Measurements from ENCODE around the gene FAM227A. TPM values are rescaled to one million over a fixed set of nuclear protein-coding genes. Genes with fewer than 3 reads are reported as not detected.

Gene FAM227A
- total and polyA plus RNA-seq, 2 donors (not counting 3 experiments of a cell fraction or from before 2014, with no cell fraction given) = 0.58 to 1.9 TPM

DNA sequence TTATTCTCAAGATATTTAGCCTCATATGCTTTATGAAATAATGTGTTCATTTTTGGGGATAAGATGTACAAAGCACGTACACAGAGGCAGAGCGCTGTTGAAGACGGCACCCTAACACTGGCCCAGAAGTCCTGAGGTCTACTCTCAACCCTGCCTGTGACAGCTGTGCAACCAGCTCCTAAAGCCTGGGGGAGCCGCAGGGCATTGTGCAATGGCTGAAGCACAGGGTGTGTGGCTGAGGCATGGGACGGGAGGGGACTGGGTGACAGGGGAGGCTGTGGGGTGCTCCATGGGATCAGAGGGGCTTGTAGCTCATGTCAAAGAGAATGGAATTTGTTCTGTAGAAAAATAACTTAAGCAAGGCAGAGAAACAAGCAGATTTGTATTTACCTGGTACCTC, 27.7 kb downstream of the FAM227A start:
- Histone ChIP-seq H3K27me3 (ENCODE audit: control insufficient read depth in 2 of 2, insufficient read depth in 2 of 2, low read length in 2 of 2) (no peaks in the 10 kb centered on the region), H3K4me1 (ENCODE audit: control insufficient read depth, extremely low read depth, insufficient read depth, low read length) (no peaks in the 10 kb centered on the region), H3K27ac (ENCODE audit: insufficient read depth, low read depth, low read length) (no peak overlapping the region), H2AFZ (ENCODE audit: low read depth, low read length) (no peak overlapping the region), H4K20me1 (replicated peaks; ENCODE audit: control insufficient read depth, extremely low read depth, insufficient read depth, low read length) (no peaks in the 10 kb centered on the region), H3K36me3 (ENCODE audit: control insufficient read depth in 2 of 2, extremely low read depth in 1 of 2, insufficient read depth in 2 of 2, low read length in 2 of 2) (no peaks in the 10 kb centered on the region), H3K9me3 (replicated peaks; ENCODE audit: control insufficient read depth, insufficient read depth, low read length) (no peaks in the 10 kb centered on the region), H3K9ac (replicated peaks; ENCODE audit: extremely low read depth, insufficient read depth, low read length) (no peak overlapping the region), H3K4me3 (replicated peaks in 1 of 3; ENCODE audit: insufficient read depth in 1 of 3, low read depth in 1 of 3, low read length in 3 of 3) (no peak overlapping the region), H3K4me2 (ENCODE audit: insufficient read depth, low read length) (no peak overlapping the region), H3K9me1 (replicated peaks; ENCODE audit: control insufficient read depth, extremely low read depth, insufficient read depth, low read length) (no peaks in the 10 kb centered on the region), H3K79me2 (ENCODE audit: control insufficient read depth, insufficient read depth, low read length) (no peaks in the 10 kb centered on the region)
- BruUV-seq (replicated peaks) = no TSS peak
- ChIA-PET CTCF (no interaction called here), POLR2A (no interaction called here)
- dilution Hi-C loops (cut with MboI; ENCODE audit: extremely low pct_ligation_motif_present, low sequenced_read_pairs) = no loop called here
- FAIRE-seq (no peak), DNase-seq (ENCODE audit: low read depth, low spot score) (no peak)
- intact Hi-C loops (cut with micrococcal nuclease) = no loop called here
- TF ChIP-seq MYC (IDR thresholded peaks at IDR 0.05; ENCODE audit: low read depth, low read length) = no peak
- TF ChIP-seq EZH2 (IDR thresholded peaks at IDR 0.05; ENCODE audit: borderline replicate concordance, low read depth, low read length, severe bottlenecking) = no peak
- no peak for TF ChIP-seq MAX (IDR thresholded peaks at IDR 0.05; ENCODE audit: insufficient read depth, insufficient read length)
- no peak for TF ChIP-seq JUN (IDR thresholded peaks at IDR 0.05; ENCODE audit: borderline replicate concordance, insufficient read depth, insufficient read length, low read depth)
- no peak for TF ChIP-seq FOS (IDR thresholded peaks at IDR 0.05; ENCODE audit: borderline replicate concordance, insufficient read depth, low read length)
- no peak for TF ChIP-seq POLR2A (IDR thresholded peaks at IDR 0.05; ENCODE audit: low read depth, low read length)
- TF ChIP-seq POLR2AphosphoS5 (IDR thresholded peaks at IDR 0.05; ENCODE audit: insufficient read depth, low read depth, low read length) = no peak
- TF ChIP-seq GATA2 (IDR thresholded peaks at IDR 0.05; ENCODE audit: insufficient read depth, insufficient read length, low read depth, low read length) = no peak
- TF ChIP-seq, protein P1, sequence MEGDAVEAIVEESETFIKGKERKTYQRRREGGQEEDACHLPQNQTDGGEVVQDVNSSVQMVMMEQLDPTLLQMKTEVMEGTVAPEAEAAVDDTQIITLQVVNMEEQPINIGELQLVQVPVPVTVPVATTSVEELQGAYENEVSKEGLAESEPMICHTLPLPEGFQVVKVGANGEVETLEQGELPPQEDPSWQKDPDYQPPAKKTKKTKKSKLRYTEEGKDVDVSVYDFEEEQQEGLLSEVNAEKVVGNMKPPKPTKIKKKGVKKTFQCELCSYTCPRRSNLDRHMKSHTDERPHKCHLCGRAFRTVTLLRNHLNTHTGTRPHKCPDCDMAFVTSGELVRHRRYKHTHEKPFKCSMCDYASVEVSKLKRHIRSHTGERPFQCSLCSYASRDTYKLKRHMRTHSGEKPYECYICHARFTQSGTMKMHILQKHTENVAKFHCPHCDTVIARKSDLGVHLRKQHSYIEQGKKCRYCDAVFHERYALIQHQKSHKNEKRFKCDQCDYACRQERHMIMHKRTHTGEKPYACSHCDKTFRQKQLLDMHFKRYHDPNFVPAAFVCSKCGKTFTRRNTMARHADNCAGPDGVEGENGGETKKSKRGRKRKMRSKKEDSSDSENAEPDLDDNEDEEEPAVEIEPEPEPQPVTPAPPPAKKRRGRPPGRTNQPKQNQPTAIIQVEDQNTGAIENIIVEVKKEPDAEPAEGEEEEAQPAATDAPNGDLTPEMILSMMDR (IDR thresholded peaks at IDR 0.05; ENCODE audit: extremely low read depth in 1 of 2, insufficient read depth in 1 of 2, low read depth in 1 of 2, low read length in 2 of 2) = no peak

Measured in endothelial cell of umbilical vein (primary cell).